ENCODE results near the gene NKD2.

GRCh38 chr5:997001-997474 is 11.6 kb upstream of the NKD2 start:
- TF ChIP-seq NFIC (IDR thresholded peaks at IDR 0.05; ENCODE audit: borderline replicate concordance) (no peak), NRF1 (IDR thresholded peaks at IDR 0.05; ENCODE audit: low read depth, low read length) (no peak), USF2 (IDR thresholded peaks at IDR 0.05; ENCODE audit: borderline replicate concordance, low read depth, low read length) (no peak), REST (IDR thresholded peaks at IDR 0.05; ENCODE audit: low read depth, low read length) (no peak), POLR2AphosphoS5 (IDR thresholded peaks at IDR 0.05; ENCODE audit: low read depth, low read length) (no peak), CTCF (IDR thresholded peaks at IDR 0.05) (no peak), ELF1 (IDR thresholded peaks at IDR 0.05) (no peak), TCF12 (IDR thresholded peaks at IDR 0.05) (no peak)
